ENCODE results near the gene PTPN6. TPM values are rescaled to one million over a fixed set of nuclear protein-coding genes. Genes with fewer than 3 reads are reported as not detected.

Gene PTPN6
- total RNA-seq, 1 donor = 0.36 TPM

DNA sequence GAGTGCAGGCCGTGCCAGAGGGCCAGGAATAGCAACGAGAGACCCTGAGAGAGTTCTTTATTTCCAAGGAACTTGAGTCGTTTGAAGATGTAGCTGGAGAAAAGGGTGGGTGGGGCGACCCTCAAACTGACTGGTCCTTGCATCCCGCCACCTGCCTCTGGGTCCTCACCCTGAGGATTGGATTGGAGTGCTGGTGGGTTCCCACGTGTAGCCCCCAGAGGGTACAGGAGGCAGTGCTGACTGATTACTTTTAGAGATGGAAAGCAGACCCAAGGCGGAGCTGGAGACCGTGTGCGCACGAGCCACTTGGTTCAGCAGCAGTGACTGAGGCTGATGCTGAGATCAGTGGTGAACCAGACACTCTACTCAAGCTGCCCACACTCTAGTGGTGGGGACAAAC, 26.5 kb downstream of the PTPN6 start:
- no peaks in the 10 kb centered on the region for H3K27me3 ChIP-seq (ENCODE audit: insufficient read depth, low read length)
- no peaks in the 10 kb centered on the region for H4K20me1 ChIP-seq (ENCODE audit: insufficient read depth, low read length)
- TF ChIP-seq, protein P1, sequence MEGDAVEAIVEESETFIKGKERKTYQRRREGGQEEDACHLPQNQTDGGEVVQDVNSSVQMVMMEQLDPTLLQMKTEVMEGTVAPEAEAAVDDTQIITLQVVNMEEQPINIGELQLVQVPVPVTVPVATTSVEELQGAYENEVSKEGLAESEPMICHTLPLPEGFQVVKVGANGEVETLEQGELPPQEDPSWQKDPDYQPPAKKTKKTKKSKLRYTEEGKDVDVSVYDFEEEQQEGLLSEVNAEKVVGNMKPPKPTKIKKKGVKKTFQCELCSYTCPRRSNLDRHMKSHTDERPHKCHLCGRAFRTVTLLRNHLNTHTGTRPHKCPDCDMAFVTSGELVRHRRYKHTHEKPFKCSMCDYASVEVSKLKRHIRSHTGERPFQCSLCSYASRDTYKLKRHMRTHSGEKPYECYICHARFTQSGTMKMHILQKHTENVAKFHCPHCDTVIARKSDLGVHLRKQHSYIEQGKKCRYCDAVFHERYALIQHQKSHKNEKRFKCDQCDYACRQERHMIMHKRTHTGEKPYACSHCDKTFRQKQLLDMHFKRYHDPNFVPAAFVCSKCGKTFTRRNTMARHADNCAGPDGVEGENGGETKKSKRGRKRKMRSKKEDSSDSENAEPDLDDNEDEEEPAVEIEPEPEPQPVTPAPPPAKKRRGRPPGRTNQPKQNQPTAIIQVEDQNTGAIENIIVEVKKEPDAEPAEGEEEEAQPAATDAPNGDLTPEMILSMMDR (IDR thresholded peaks at IDR 0.05; ENCODE audit: extremely low read depth, low read depth, low read length) = no peak
- no peaks in the 10 kb centered on the region for H3K4me1 ChIP-seq (ENCODE audit: insufficient read depth, low read length)
- no peak overlapping the region for H2AFZ ChIP-seq (ENCODE audit: low read length)
- H3K4me2 ChIP-seq (ENCODE audit: insufficient read depth, low read length) = no peak overlapping the region
- no peak overlapping the region for H3K27ac ChIP-seq (ENCODE audit: low read depth, low read length)
- H3K9me3 ChIP-seq (ENCODE audit: low read depth, low read length) = no peaks in the 10 kb centered on the region
- H3K79me2 ChIP-seq (ENCODE audit: insufficient read depth, low read length) = peaks cover 4% of the 10 kb centered on the region
- no peak for DNase-seq (ENCODE audit: insufficient read length, low spot score, missing footprints)
- H3K36me3 ChIP-seq (ENCODE audit: insufficient read depth, low read length) = peaks cover 69% of the 10 kb centered on the region
- no peak overlapping the region for H3K4me3 ChIP-seq (ENCODE audit: insufficient read depth, low read length)

DNA sequence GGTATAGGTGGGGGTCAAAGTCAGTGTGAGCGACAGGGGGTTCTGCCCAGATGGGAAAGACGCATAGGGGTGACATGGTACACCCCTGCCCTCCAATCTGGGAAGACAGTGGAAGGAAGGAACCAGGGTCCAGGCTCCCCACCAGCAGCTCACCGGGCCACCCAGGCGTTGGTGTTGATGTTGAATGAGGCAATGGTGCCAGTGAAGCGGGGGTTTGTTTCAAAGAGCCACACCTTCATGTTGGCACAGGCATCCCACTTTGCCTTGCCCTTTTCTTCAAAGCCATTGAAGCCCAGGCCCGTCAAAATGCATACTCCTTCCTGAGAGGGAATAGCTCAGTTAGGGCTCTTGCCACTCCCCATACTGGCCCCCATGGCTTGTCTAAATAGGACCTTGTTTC, 27.0 kb downstream of the PTPN6 start:
- Histone ChIP-seq H3K4me2 (ENCODE audit: insufficient read depth, low read length) (no peak overlapping the region), H3K36me3 (ENCODE audit: insufficient read depth, low read length) (peaks cover 72% of the 10 kb centered on the region), H3K4me3 (ENCODE audit: insufficient read depth, low read length) (no peak overlapping the region), H3K27me3 (ENCODE audit: insufficient read depth, low read length) (no peaks in the 10 kb centered on the region), H3K4me1 (ENCODE audit: insufficient read depth, low read length) (no peaks in the 10 kb centered on the region), H2AFZ (ENCODE audit: low read length) (no peak overlapping the region), H3K79me2 (ENCODE audit: insufficient read depth, low read length) (no peaks in the 10 kb centered on the region), H4K20me1 (ENCODE audit: insufficient read depth, low read length) (no peaks in the 10 kb centered on the region), H3K9me3 (ENCODE audit: low read depth, low read length) (no peaks in the 10 kb centered on the region), H3K27ac (ENCODE audit: low read depth, low read length) (no peak overlapping the region)
- no peak for DNase-seq (ENCODE audit: insufficient read length, low spot score, missing footprints)
- TF ChIP-seq, protein P1 (IDR thresholded peaks at IDR 0.05; ENCODE audit: extremely low read depth, low read depth, low read length) = no peak

DNA sequence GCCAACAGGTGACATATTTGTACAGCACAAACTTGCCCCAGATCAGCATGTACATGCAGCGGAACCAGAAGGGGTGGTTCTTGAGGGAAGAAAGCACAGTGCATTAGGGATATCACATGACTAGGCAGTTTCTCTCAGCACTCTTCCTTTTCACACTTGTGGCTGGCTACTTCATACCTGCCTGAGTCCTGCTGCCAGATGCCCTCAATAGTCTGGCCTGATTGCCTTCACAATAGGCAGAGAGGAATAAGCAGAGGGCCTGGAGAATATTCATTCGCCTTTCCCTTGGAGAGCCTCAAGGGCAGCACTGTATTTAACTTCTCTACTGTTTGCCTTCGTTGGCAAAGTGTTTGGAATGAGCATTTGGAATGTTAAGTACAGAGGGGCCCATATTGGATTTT, 27.5 kb downstream of the PTPN6 start:
- Histone ChIP-seq H3K79me2 (ENCODE audit: insufficient read depth, low read length) (no peaks in the 10 kb centered on the region), H3K27ac (ENCODE audit: low read depth, low read length) (no peak overlapping the region), H3K36me3 (ENCODE audit: insufficient read depth, low read length) (peaks cover 72% of the 10 kb centered on the region), H3K9me3 (ENCODE audit: low read depth, low read length) (no peaks in the 10 kb centered on the region), H4K20me1 (ENCODE audit: insufficient read depth, low read length) (no peaks in the 10 kb centered on the region), H3K4me1 (ENCODE audit: insufficient read depth, low read length) (no peaks in the 10 kb centered on the region), H2AFZ (ENCODE audit: low read length) (no peak overlapping the region), H3K4me3 (ENCODE audit: insufficient read depth, low read length) (no peak overlapping the region), H3K4me2 (ENCODE audit: insufficient read depth, low read length) (no peak overlapping the region), H3K27me3 (ENCODE audit: insufficient read depth, low read length) (no peaks in the 10 kb centered on the region)
- DNase-seq (ENCODE audit: insufficient read length, low spot score, missing footprints) = no peak
- TF ChIP-seq, protein P1 (IDR thresholded peaks at IDR 0.05; ENCODE audit: extremely low read depth, low read depth, low read length) = no peak

DNA sequence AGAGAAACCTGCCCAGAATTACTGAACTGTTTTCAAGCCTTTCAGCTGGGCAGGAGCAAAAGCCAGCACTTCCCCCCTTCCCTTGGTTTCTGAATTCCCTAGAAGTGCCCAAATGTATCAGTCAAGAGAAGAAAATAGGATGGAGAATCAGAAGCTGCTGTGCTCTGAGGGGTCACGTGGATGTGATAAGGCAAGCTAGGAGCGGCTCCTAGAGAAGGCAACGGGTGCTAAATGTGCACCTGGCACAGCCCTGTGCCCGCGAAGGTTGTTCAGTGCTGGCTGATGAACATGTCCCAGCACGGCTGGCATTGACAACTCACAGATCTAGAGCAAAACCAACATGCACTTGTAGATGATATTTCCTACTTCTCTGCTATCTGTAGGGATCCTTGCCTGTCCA, 27.9 kb downstream of the PTPN6 start:
- Histone ChIP-seq H3K27me3 (ENCODE audit: insufficient read depth, low read length) (no peaks in the 10 kb centered on the region), H2AFZ (ENCODE audit: low read length) (no peak overlapping the region), H3K27ac (ENCODE audit: low read depth, low read length) (no peak overlapping the region), H3K79me2 (ENCODE audit: insufficient read depth, low read length) (no peaks in the 10 kb centered on the region), H4K20me1 (ENCODE audit: insufficient read depth, low read length) (no peaks in the 10 kb centered on the region), H3K4me1 (ENCODE audit: insufficient read depth, low read length) (no peaks in the 10 kb centered on the region), H3K4me3 (ENCODE audit: insufficient read depth, low read length) (no peak overlapping the region), H3K36me3 (ENCODE audit: insufficient read depth, low read length) (peaks cover 69% of the 10 kb centered on the region), H3K9me3 (ENCODE audit: low read depth, low read length) (no peaks in the 10 kb centered on the region), H3K4me2 (ENCODE audit: insufficient read depth, low read length) (no peak overlapping the region)
- TF ChIP-seq, protein P1 (IDR thresholded peaks at IDR 0.05; ENCODE audit: extremely low read depth, low read depth, low read length) = no peak
- DNase-seq (ENCODE audit: insufficient read length, low spot score, missing footprints) = no peak
